Neuronal stem cell (in vitro differentiated cells): ENCODE data around the gene FCER1A.

Source experiments
- DNase-seq: peaks from one replicate; pipeline ENCODE4 v3.0.0-alpha.2; 2013; ENCODE audit warnings: low spot score
- H2AFZ ChIP-seq: one replicate; pipeline ENCODE4 v1.6.1; 2013; ENCODE audit warnings: mild to moderate bottlenecking, low read length, inconsistent platforms
- H2AK5ac ChIP-seq: 2 replicates; pipeline ENCODE4 v1.6.1; 2013; ENCODE audit warnings: low read depth, mild to moderate bottlenecking, inconsistent platforms, low read length, moderate library complexity, mixed read lengths
- H2BK120ac ChIP-seq: 2 replicates; pipeline ENCODE4 v1.6.1; 2013; ENCODE audit warnings: low read depth, mild to moderate bottlenecking, inconsistent platforms, low read length, moderate library complexity, mixed read lengths
- H2BK12ac ChIP-seq: one replicate; pipeline ENCODE4 v1.6.1; 2013; ENCODE audit warnings: low read length, inconsistent platforms
- H2BK15ac ChIP-seq: 2 replicates; pipeline ENCODE4 v1.6.1; 2013; ENCODE audit warnings: mild to moderate bottlenecking, low read length, inconsistent platforms, mixed read lengths
- H2BK5ac ChIP-seq: one replicate; pipeline ENCODE4 v1.6.1; 2013; ENCODE audit warnings: inconsistent platforms, mild to moderate bottlenecking, low read length, moderate library complexity
- H3K14ac ChIP-seq: one replicate; pipeline ENCODE4 v1.6.1; 2013; ENCODE audit warnings: low read length, inconsistent platforms
- H3K18ac ChIP-seq: 2 replicates; pipeline ENCODE4 v1.6.1; 2013; ENCODE audit warnings: low read length, inconsistent platforms
- H3K23ac ChIP-seq: 2 replicates; pipeline ENCODE4 v1.6.1; 2013; ENCODE audit warnings: low read depth, mild to moderate bottlenecking, mixed read lengths, low read length, inconsistent platforms; ENCODE audit not compliant: poor library complexity
- H3K27ac ChIP-seq: replicated peaks from 3 replicates; pipeline ENCODE4 v1.5.1; 2013; ENCODE audit warnings: low read length, inconsistent platforms
- H3K27me3 ChIP-seq, 3 experiments: 2 replicates each; pipeline ENCODE4 v1.6.1; 2013; ENCODE audit warnings: low read length in 3 of 3, mild to moderate bottlenecking in 2 of 3, inconsistent platforms in 1 of 3, low read depth in 1 of 3, mixed read lengths in 1 of 3, moderate library complexity in 1 of 3; ENCODE audit not compliant: control insufficient read depth in 3 of 3, insufficient read depth in 3 of 3
- H3K36me3 ChIP-seq, 2 donors: replicated peaks in 1 of 2; 2 replicates each; pipeline ENCODE4 v1.6.1; 2013; ENCODE audit warnings: low read length in 2 of 2; ENCODE audit not compliant: control insufficient read depth in 2 of 2, insufficient read depth in 2 of 2
- H3K4ac ChIP-seq: 2 replicates; pipeline ENCODE4 v1.6.1; 2013; ENCODE audit warnings: inconsistent platforms, mild to moderate bottlenecking, low read length, moderate library complexity
- H3K4me1 ChIP-seq, 2 donors: 1 replicate in 1 of 2; 2 replicates in 1 of 2; pipeline ENCODE4 v1.6.1; 2013; ENCODE audit warnings: low read length in 2 of 2, low read depth in 1 of 2; ENCODE audit not compliant: control insufficient read depth in 2 of 2, insufficient read depth in 1 of 2
- H3K4me2 ChIP-seq: one replicate; pipeline ENCODE4 v1.6.1; 2013; ENCODE audit warnings: mild to moderate bottlenecking, low read length, inconsistent platforms; ENCODE audit not compliant: insufficient read depth, poor library complexity, severe bottlenecking
- H3K4me3 ChIP-seq, 2 donors: 2 replicates each; pipeline ENCODE4 v1.5.1; 2013; ENCODE audit warnings: low read length in 2 of 2, mild to moderate bottlenecking in 2 of 2, inconsistent platforms in 1 of 2, moderate library complexity in 1 of 2
- H3K79me1 ChIP-seq: one replicate; pipeline ENCODE4 v1.6.1; 2013; ENCODE audit warnings: low read depth, mild to moderate bottlenecking, inconsistent platforms, low read length, moderate library complexity
- H3K9ac ChIP-seq: one replicate; pipeline ENCODE4 v1.6.1; 2013; ENCODE audit warnings: mild to moderate bottlenecking, low read depth, low read length, inconsistent platforms; ENCODE audit not compliant: poor library complexity
- H3K9me3 ChIP-seq, 2 donors: replicated peaks in 1 of 2; 2 replicates each; pipeline versions ENCODE3 to v1.6.1; 2013; ENCODE audit warnings: low read length in 2 of 2, mild to moderate bottlenecking in 2 of 2, inconsistent platforms in 1 of 2, low read depth in 1 of 2, mixed read lengths in 1 of 2, moderate library complexity in 1 of 2; ENCODE audit not compliant: control insufficient read depth in 2 of 2, insufficient read depth in 1 of 2
- H4K8ac ChIP-seq: one replicate; pipeline ENCODE4 v1.6.1; 2013; ENCODE audit warnings: low read depth, mild to moderate bottlenecking, inconsistent platforms, low read length, moderate library complexity
- H4K91ac ChIP-seq: one replicate; pipeline ENCODE4 v1.6.1; 2013; ENCODE audit warnings: low read length, low read depth, mild to moderate bottlenecking, inconsistent platforms; ENCODE audit not compliant: poor library complexity
- WGBS, 2 donors: extraction: QIAGEN DNeasy Blood & Tissue Kit; methylation state at CpG; one replicate each; pipeline ENCODE4 v1.1.7; 2013; ENCODE audit warnings: missing lambda C conversion rate in 2 of 2, mixed read lengths in 1 of 2; ENCODE audit not compliant: insufficient read length in 2 of 2, insufficient replicate concordance in 1 of 2; ENCODE audit errors: extremely low coverage in 2 of 2; 5-methylcytosine and 5-hydroxymethylcytosine counted together

Gene FCER1A

GRCh38 chr1:159289060-159289459 lies 13.1 kb upstream of the FCER1A start:
- H3K14ac ChIP-seq: no peak overlapping the region
- H3K27ac ChIP-seq: no peak overlapping the region
- WGBS, 2 donors: no CpG with 5 or more reads among the region's 2 CpGs
- H3K23ac ChIP-seq: no peak overlapping the region
- peaks cover 0 to 2% of the 10 kb centered on the region in 2 donors for H3K9me3 ChIP-seq
- no peak for DNase-seq
- H2BK15ac ChIP-seq: no peak overlapping the region
- H3K9ac ChIP-seq: no peak overlapping the region
- H3K79me1 ChIP-seq: no peaks in the 10 kb centered on the region
- H2BK120ac ChIP-seq: no peak overlapping the region
- no peak overlapping the region for H2BK5ac ChIP-seq
- H3K4me1 ChIP-seq: no peaks in the 10 kb centered on the region
- H2AFZ ChIP-seq: no peak overlapping the region
- H3K18ac ChIP-seq: no peak overlapping the region
- no peaks in the 10 kb centered on the region for H3K27me3 ChIP-seq
- H3K4me3 ChIP-seq: no peak overlapping the region
- no peak overlapping the region for H3K4ac ChIP-seq
- no peaks in the 10 kb centered on the region for H3K36me3 ChIP-seq
- H3K4me2 ChIP-seq: no peak overlapping the region
- H4K8ac ChIP-seq: no peak overlapping the region
- H2BK12ac ChIP-seq: no peak overlapping the region
- no peak overlapping the region for H4K91ac ChIP-seq
- H2AK5ac ChIP-seq: no peak overlapping the region

- Histone ChIP-seq H3K9ac (no peak overlapping the region), H3K23ac (no peak overlapping the region), H3K27ac (no peak overlapping the region), H4K91ac (no peak overlapping the region), H3K9me3 (peaks cover 0 to 2% of the 10 kb centered on the region in 2 donors), H2BK5ac (no peak overlapping the region), H2AK5ac (no peak overlapping the region), H4K8ac (no peak overlapping the region), H3K79me1 (no peaks in the 10 kb centered on the region), H2BK15ac (no peak overlapping the region), H2BK12ac (no peak overlapping the region), H3K4me2 (no peak overlapping the region), H3K4ac (no peak overlapping the region), H3K4me1 (no peaks in the 10 kb centered on the region), H3K4me3 (no peak overlapping the region), H3K14ac (no peak overlapping the region), H3K18ac (no peak overlapping the region), H3K27me3 (no peaks in the 10 kb centered on the region), H2AFZ (no peak overlapping the region), H3K36me3 (no peaks in the 10 kb centered on the region), H2BK120ac (no peak overlapping the region)
- no peak for DNase-seq
- WGBS, 2 donors: no CpG with 5 or more reads among the region's 1 CpG
Measured at GRCh38 chr1:159291424-159291823, 10.7 kb upstream of the FCER1A start.

GRCh38 chr1:159296706-159297375 lies 5.3 kb upstream of the FCER1A start:
- WGBS, 2 donors: no CpG with 5 or more reads among the region's 9 CpGs
- H3K18ac ChIP-seq: no peak overlapping the region
- no peaks in the 10 kb centered on the region for H3K27me3 ChIP-seq
- no peak overlapping the region for H3K9ac ChIP-seq
- H3K23ac ChIP-seq: peak overlapping the region; percentile 22
- H3K14ac ChIP-seq: no peak overlapping the region
- H3K4me1 ChIP-seq: no peaks in the 10 kb centered on the region
- H4K8ac ChIP-seq: no peak overlapping the region
- no peak overlapping the region for H2AFZ ChIP-seq
- H2AK5ac ChIP-seq: no peak overlapping the region
- no peak overlapping the region for H2BK15ac ChIP-seq
- H3K4me3 ChIP-seq: no peak overlapping the region
- H3K4ac ChIP-seq: no peak overlapping the region
- no peaks in the 10 kb centered on the region for H3K36me3 ChIP-seq
- no peak overlapping the region for H2BK5ac ChIP-seq
- H3K79me1 ChIP-seq: no peaks in the 10 kb centered on the region
- H2BK120ac ChIP-seq: no peak overlapping the region
- no peak overlapping the region for H3K27ac ChIP-seq
- H2BK12ac ChIP-seq: no peak overlapping the region
- no peaks in the 10 kb centered on the region for H3K9me3 ChIP-seq
- no peak for DNase-seq
- no peak overlapping the region for H4K91ac ChIP-seq
- H3K4me2 ChIP-seq: no peak overlapping the region

- WGBS, 2 donors: no CpG with 5 or more reads among the region's 4 CpGs
- Histone ChIP-seq H3K23ac (no peak overlapping the region), H3K9me3 (no peaks in the 10 kb centered on the region), H4K8ac (no peak overlapping the region), H3K18ac (no peak overlapping the region), H3K4me2 (no peak overlapping the region), H2AK5ac (no peak overlapping the region), H2AFZ (no peak overlapping the region), H3K36me3 (no peaks in the 10 kb centered on the region), H2BK5ac (no peak overlapping the region), H3K9ac (no peak overlapping the region), H3K14ac (no peak overlapping the region), H2BK120ac (no peak overlapping the region), H3K79me1 (no peaks in the 10 kb centered on the region), H2BK12ac (no peak overlapping the region), H4K91ac (no peak overlapping the region), H2BK15ac (no peak overlapping the region), H3K27me3 (no peaks in the 10 kb centered on the region), H3K4me3 (no peak overlapping the region), H3K4me1 (no peaks in the 10 kb centered on the region), H3K27ac (no peak overlapping the region), H3K4ac (no peak overlapping the region)
- DNase-seq: no peak
Measured at GRCh38 chr1:159300146-159300545, 2.0 kb upstream of the FCER1A start.
